HG03558 (cell line): ENCODE measurements around the gene NHLRC4.

Experiments
- ATAC-seq: cut with Tn5 transposase; IDR thresholded peaks from one replicate; pipeline ENCODE4 v1.9.1; 2021; ENCODE audit warnings: moderate number of reproducible peaks; ENCODE audit not compliant: unreplicated experiment; ENCODE audit errors: extremely low read depth

NHLRC4 gene

DNA sequence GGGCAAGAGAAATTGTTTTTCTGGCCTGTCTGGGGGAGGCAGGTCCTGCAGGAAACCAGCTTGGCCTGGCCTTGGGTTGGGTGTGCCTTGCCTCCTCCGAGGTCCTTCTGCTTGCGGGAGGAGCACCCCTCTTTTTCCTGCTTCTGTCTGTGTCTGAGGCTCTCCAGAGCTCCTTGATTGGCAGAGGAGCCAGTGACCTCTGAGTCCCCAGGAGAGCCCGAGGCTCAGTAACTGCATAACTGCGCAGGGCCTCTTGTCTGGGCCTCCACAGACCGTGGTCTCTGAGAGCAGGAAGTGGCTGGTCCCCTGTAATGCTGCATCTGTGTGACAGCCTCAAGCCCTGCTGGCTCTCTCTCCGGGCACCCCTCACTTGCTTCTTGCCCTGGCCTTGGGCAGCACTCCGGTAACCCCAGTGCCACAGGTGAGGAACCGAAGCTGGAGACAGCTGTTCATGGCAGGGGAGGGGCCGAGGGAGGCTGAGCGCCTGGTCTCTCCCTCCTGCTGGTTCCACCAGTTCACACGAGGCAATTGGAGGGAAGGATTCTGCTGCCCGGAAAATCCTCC lies 37.7 kb upstream of the NHLRC4 start:
- no peak for ATAC-seq

DNA sequence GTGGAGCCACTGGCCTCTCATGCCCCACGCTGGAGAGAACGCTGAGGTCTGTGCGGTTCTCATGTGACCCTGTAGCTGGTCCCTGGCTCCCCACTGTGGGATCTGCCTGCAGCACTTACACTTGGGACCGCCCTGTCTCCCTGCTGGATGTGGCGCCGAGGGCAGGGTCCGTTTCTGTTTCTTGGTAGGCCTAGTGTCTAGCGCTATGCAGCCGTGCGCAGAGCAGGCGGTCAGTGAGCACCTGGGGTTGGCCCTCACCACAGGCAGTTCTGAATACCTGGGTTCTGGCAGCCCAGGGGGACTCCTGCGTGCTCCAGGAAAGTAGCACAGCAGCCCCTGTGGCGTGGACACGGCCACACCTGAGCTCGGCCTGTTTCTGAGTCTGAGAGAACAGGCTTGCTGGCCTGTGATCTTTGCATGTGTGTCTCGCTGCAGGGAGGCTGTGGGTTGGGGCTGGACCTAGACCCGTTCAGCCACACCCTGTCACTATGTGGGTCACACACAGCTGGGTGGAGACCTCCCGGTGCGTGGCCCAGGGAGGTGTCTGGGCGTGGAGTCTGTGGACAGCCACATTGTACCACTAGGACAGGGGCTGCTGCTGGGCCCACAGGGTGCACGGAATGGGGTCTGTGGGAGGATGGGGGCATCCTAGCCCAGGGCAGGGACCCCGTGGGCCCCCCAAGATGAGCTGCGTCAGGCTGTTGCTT lies 36.5 kb upstream of the NHLRC4 start:
- no peak for ATAC-seq

- no peak for ATAC-seq
Observed at GRCh38 chr16:531494-532125, 35.2 kb upstream of the NHLRC4 start.

DNA sequence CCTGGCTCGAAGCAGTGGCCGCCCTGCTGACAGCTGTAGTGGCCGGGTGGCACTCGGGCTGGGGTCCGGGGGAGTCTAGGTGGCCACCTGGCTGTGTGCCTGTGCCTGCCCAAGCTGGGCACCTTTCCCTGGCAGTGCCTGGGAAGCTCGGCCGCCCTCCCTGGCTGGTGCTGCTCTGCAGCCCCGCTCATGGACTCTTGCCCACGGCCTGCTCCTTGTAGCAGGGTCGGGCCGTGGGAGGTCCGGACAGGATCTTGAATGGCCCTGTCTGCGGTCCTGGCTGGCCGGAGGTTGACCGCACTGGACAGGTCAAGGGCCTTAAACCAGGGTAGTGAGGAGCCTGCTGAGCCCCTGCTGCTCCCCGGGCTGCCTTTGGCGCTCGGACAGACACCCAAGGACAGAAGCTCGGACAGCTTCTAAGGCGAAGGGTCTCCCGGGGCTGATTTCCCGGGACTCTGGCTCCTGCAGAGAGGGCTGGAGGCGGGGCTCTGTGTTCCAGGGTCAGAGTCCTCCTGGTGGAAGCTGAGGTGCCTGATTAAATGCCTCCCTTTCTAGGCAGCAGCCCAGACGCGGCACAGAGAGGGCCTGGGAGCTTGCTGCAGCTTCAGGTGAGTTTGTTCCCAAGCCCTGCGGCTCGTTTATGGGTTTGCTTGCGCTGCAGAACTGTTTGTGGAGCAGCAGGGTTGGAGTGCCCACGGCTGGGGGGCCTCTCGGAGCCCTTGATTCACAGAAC lies 33.2 kb upstream of the NHLRC4 start:
- no peak for ATAC-seq

DNA sequence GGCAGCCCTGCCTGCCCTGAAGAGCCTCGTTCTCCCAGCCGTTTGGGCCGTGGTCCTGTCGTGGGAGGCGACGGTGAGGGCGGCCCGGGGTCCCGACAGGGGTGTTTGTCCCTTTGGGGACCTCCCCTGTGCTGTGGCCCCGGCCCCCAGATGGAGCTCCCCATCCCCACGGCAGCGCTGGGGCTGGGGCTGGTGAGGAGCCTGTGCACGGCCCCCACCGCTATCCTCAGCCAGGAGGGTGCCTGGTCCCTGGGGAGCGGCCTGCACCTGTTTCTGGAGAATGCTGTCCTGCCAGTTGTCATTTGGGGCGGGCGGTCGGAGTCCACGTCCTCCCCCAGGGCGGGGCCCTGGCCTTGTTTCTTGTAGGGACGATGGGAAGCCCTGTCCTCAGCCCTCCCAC lies 32.7 kb upstream of the NHLRC4 start:
- no peak for ATAC-seq

DNA sequence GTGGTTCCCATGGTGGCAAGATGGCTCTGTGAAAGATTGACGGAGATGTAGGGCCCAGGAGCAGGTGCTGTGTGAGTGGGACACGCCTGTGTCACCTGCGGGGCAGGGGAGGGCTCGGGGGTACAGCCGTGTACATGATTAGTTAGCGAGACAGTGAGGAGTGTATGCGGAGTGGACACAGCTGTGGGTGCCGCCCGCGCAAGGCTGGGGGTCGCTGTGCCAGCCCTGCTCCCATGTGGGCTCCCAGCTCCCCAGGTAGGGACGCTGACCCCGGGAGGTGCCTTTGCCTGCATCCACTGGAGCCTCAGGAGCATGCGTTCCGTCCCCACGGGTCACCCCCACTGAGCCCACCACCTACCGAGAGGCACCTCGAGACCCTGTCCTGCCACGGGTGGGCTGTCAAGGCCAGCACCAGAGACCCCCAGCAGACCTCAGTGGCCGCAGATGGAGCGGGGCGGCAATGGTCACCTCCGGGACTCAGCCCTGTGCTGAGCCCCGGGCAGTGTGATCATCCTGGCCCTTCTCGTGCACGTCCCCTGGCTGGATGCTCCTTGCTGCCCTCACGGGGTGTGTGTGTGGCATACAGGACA lies 31.9 kb upstream of the NHLRC4 start:
- ATAC-seq, result no peak

- ATAC-seq, result no peak
Observed at GRCh38 chr16:535446-536405, 31.1 kb upstream of the NHLRC4 start.

GRCh38 chr16:536746-537145 lies 30.1 kb upstream of the NHLRC4 start:
- ATAC-seq, result no peak

DNA sequence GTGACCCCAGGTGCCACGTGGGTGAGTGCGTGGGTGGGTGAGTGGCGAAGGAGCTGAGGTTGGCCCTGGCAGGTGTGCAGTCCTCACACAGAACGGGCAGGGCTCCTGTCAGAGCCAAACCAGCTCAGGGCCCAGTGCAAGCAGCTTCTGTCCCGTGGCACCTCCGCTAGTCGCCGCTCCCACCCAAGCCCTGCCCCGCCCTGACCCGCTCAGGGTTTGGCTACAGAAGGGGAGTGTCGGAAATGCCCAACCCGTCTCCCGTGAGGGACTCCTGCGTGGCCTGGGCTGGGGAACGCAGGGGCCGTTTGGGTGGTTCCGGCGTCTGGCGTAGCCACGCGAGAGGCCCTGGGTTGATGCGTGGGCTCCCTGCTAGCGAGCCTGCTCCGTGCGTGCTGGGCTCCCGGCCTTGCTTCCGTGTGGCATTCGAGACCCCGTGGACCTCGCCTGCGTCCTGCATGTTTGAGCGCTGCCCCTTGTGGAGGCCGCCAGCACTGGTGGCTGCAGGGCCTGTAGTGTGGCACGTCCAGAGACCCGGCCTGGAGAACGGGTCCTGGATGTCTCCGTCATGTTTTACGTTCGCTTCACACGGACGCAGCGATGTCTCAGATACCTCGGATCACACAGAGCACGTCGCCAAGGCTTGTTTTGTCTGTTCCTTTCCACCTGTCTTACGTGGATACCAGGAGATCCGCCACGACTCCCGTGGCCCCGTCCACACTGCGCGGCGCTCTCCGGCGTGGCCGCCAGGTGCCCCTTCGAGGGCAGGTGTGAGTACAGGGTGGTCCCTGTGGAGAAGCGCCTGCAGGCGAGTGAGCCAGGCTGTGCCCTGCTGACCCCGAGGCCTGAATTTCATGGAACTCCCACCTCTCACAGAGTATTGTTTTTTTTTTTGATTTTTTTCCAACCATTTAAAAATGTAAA lies 29.1 kb upstream of the NHLRC4 start:
- ATAC-seq, result no peak

DNA sequence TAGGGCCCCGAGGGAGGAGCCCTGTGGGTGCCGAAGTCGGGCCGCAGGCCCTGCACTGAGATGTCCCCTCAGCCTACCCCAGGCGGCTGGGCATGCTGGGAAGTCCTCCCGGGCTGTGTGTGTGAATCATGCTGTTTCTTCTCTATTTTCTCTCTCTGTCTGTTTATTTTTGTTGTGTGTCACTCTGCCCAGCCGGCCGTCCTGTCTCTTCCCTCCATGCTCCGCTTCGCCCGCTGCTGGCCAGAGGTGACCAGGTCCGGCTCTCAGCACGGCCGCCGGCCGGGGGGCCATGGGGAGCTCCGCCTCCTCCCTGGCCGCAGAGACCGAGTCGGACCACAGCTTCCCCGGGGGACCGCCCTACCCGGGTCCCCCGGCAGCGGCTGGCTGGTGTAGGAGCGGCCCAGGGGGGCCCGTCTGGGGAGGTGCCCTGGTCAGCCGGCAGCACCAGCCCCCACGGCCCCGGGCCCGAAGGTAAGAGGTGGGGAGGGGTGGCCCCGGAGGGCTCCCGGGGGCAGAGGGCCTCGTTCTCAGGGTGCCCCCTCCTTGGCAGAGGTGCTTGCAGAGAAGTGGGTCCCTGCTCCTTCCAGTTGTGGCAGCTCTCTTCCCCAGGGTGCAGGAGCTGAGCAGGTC lies 26.8 kb upstream of the NHLRC4 start:
- no peak for ATAC-seq

DNA sequence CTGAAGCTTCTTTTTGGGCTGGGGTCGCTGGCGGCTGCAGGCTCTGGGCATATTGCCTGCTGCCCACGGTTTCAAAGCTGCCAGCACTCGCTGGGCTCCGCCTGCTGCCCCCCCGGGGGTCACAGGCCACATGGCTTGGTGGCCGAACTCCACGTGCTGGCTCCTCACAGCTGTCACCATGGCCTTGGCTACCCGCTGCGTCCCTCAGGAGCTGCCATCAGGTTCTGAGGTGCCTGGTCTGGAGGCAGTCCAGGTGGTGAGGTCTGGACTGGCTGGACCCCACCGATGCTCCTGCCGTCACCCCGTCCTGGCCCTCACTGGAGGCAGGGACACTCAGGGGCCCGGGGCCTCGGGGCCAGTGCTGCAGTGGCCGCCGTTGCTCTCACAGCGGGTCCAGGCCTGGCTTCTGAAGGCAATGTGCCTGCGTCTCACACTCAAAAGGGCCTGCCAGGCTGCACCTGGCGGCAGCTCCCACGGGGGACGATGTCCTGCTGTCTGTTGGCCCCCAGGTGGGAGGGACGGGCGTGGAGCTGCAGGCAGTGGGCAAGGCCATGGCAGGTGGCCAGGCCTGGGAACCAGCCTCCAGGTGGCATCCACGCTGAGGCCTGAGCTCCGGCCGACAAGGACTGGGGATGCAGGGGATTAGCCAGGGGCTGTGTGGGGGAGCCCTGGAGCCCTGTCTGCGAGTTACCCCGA lies 26.0 kb upstream of the NHLRC4 start:
- ATAC-seq, result no peak

GRCh38 chr16:543301-544164 lies 23.3 kb upstream of the NHLRC4 start:
- no peak for ATAC-seq

DNA sequence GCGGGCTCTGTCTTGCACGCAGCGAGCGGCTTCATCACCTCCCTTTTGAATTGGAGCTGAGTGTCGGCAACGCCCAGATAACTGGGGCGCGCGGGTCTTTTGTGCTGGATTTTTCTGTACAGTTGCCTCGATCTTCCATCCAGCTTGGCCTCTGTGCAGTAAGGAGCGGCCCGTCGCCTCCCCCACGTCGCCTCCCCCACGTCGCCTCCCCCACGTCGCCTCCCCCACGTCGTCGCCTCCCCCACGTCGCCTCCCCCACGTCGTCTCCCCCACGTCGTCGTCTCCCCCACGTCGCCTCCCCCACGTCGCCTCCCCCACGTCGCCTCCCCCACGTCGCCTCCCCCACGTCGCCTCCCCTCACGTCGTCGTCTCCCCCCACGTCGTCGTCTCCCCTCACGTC lies 22.3 kb upstream of the NHLRC4 start:
- no peak for ATAC-seq

DNA sequence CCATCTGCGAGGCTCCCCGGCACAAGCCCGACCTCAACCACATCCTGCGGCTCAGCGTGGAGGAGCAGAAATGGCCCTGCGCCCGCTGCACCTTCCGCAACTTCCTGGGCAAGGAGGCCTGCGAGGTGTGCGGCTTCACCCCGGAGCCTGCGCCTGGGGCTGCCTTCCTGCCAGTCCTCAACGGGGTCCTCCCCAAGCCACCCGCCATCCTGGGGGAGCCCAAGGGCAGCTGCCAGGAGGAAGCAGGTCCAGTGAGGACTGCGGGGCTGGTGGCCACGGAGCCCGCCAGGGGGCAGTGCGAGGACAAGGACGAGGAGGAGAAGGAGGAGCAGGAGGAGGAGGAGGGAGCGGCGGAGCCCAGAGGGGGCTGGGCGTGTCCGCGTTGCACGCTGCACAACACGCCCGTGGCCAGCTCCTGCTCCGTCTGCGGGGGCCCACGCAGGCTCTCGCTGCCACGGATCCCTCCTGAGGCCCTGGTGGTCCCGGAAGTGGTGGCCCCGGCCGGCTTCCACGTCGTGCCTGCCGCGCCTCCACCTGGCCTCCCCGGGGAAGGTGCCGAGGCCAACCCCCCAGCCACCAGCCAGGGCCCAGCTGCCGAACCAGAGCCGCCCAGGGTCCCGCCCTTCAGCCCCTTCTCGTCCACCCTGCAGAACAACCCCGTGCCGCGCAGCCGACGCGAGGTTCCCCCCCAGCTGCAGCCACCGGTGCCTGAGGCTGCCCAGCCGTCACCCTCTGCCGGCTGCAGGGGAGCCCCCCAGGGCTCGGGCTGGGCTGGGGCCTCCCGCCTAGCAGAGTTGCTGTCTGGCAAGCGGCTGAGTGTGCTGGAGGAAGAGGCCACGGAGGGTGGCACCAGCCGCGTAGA lies 19.7 kb upstream of the NHLRC4 start:
- ATAC-seq, result no peak

DNA sequence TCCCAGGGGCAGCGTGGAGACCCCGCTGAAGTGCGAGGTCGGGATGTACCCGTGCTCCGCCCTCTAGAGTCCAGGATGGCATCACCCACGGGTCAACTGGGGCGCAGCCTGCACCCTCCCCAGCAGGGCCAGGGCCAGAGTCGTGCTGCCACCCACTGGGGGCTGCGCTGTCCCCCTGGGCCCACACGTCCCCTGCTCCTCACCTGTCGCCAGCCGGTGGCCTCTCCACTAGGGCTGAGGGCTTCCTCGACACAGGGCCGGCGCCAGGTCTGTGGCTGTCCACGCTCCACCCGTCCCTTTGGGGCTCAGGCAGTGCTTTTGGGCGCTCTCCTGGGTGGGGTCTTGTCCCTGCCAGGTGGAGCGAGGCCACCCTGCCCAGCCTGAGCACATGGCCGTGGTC lies 18.2 kb upstream of the NHLRC4 start:
- no peak for ATAC-seq
